OCI-LY7 (cell line): Measurements from ENCODE around the gene VPS37D.

Experiments
- EZH2phosphoT487 ChIP-seq: fragments of 200-600 bp; sonication (generic); IDR thresholded peaks from 2 replicates; pipeline ENCODE4 v1.6.1; 2018; ENCODE audit warnings: low read depth, borderline replicate concordance, mild to moderate bottlenecking, mixed run types, antibody characterized with exemption, low read length, moderate library complexity, mixed read lengths
- TF ChIP-seq, protein P1 (sequence below): fragments of 200-600 bp; sonication (generic); conservative IDR thresholded peaks from 2 replicates; pipeline ENCODE4 v1.5.1; 2014; ENCODE audit warnings: mild to moderate bottlenecking, antibody characterized with exemption, low read length, moderate library complexity, mixed read lengths

DNA sequence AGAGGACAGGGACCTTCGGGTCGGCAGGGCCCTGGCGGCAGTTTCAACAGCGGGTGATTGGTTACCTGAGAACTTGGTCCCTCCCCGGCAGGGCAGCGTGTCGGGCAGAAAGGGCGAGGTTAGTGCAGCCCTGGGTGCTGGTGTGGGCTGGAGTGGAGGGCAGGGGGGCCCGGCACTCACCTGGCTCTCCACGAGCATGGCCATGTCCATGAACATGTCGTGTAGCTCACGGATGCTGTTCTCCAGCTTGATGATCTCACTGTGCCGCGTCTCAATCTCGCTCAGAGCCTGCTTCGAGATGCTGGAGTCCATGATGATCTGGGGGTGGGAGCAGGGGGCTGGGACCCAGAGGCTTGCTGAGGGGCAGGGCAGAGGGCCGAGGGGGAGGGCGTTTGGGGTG, 35.0 kb downstream of the VPS37D start:
- TF ChIP-seq, protein P1, sequence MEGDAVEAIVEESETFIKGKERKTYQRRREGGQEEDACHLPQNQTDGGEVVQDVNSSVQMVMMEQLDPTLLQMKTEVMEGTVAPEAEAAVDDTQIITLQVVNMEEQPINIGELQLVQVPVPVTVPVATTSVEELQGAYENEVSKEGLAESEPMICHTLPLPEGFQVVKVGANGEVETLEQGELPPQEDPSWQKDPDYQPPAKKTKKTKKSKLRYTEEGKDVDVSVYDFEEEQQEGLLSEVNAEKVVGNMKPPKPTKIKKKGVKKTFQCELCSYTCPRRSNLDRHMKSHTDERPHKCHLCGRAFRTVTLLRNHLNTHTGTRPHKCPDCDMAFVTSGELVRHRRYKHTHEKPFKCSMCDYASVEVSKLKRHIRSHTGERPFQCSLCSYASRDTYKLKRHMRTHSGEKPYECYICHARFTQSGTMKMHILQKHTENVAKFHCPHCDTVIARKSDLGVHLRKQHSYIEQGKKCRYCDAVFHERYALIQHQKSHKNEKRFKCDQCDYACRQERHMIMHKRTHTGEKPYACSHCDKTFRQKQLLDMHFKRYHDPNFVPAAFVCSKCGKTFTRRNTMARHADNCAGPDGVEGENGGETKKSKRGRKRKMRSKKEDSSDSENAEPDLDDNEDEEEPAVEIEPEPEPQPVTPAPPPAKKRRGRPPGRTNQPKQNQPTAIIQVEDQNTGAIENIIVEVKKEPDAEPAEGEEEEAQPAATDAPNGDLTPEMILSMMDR: no peak
- no peak for TF ChIP-seq EZH2phosphoT487
